Measurements from ENCODE around the gene M1AP. TPM values are rescaled to one million over a fixed set of nuclear protein-coding genes. Genes with fewer than 3 reads are reported as not detected.

The M1AP gene, protein sequence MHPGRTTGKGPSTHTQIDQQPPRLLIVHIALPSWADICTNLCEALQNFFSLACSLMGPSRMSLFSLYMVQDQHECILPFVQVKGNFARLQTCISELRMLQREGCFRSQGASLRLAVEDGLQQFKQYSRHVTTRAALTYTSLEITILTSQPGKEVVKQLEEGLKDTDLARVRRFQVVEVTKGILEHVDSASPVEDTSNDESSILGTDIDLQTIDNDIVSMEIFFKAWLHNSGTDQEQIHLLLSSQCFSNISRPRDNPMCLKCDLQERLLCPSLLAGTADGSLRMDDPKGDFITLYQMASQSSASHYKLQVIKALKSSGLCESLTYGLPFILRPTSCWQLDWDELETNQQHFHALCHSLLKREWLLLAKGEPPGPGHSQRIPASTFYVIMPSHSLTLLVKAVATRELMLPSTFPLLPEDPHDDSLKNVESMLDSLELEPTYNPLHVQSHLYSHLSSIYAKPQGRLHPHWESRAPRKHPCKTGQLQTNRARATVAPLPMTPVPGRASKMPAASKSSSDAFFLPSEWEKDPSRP
- total RNA-seq = 0.31 TPM

DNA sequence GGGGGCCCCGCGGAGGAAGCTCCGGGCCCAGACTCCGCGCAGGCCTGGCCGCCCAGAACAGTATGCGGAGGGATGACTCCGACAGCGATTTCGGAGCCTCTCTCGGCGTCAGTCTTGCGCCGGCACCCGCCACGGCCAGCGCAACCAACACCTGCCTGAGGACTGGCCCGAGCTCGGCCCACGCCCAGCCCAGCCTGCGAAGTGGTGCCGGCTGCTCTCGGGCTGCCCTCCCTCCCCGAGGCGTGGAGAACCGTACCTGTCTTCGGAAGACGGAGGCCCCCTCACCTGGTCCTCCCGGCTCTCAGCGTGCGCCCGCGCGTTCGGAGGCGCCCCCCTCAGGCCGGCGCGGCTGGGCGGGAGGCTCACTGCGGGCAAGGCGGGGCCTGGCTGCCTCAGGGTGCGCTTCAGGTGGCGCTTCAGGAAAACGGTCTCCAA, at the start of gene M1AP:
Gene M1AP, minus strand, starts transcription at position 322 of the 435 bp plus-strand sequence. CDS start 8,055 bp downstream, outside the sequence.
- Histone ChIP-seq H3K4me1 (ENCODE audit: insufficient read depth, low read length) (peaks cover 7% of the 10 kb centered on the region), H3K4me3 (ENCODE audit: low read length) (no peak within 1 kb of the TSS), H3K9me3 (ENCODE audit: low read depth, low read length) (no peaks in the 10 kb centered on the region), H3K27me3 (ENCODE audit: insufficient read depth, low read length) (peaks cover 20% of the 10 kb centered on the region)

DNA sequence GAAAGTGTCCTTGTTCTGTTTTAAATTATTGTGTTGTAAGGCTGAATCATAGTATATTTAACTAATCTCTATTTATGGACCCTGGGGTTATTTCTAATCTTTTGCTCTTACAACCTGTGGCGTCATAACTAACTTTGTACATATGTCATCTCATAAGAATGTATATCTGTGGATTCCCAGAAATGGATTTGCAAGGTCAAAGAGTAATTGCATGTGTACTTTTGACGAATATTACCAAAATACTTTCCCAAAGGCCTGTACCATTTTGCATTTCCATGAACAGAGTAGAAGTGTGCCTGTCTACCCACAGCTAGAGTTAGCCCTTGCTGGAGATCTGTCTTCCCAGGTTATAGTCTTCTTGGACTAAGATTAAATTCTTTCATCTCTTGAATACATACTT, 48.7 kb upstream of the M1AP start:
- Histone ChIP-seq H3K27me3 (ENCODE audit: insufficient read depth, low read length) (no peaks in the 10 kb centered on the region), H3K4me1 (ENCODE audit: insufficient read depth, low read length) (peaks cover 15% of the 10 kb centered on the region), H3K9me3 (ENCODE audit: low read depth, low read length) (no peaks in the 10 kb centered on the region), H3K4me3 (ENCODE audit: low read length) (no peak overlapping the region)

DNA sequence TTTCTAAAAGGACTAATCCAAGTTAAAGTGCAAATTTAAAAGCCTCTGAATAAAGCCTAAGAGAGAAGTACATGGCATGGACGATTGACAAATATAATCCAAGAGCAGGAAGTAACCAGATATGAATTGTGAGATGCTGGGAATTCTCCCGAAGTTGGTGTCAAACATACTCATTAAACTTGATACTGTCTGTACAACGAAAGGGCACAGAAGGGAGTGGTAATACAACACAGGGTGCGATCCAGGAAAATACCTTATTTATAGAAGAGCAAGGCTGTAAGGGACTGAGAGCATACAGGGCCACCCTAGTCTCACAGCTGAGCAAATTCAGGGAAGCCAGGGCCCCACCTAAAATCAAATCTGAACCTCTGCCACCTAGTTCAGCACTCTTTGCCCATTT, 47.5 kb upstream of the M1AP start:
- H3K9me3 ChIP-seq (ENCODE audit: low read depth, low read length) = no peaks in the 10 kb centered on the region
- H3K27me3 ChIP-seq (ENCODE audit: insufficient read depth, low read length) = no peaks in the 10 kb centered on the region
- H3K4me3 ChIP-seq (ENCODE audit: low read length) = no peak overlapping the region
- peaks cover 15% of the 10 kb centered on the region for H3K4me1 ChIP-seq (ENCODE audit: insufficient read depth, low read length)

DNA sequence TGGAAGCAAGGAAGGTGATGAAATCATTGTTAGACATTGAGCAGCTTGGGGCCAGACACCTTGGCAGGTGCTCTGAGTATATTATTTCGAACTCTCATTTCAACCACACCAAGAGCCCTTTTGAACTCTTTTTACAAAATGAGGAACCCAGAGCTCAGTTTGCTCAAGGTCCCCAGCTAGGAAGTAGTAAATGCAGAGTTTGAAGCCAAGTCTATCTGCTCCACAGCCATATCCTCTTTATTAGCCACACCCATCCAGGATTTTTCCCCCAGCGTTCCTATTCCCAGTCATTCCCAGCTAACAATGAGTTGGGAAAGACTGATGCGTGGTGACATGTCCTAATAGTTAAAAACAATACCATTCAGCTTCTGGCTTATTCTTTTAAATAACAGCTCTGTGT, 46.2 kb upstream of the M1AP start:
- Histone ChIP-seq H3K27me3 (ENCODE audit: insufficient read depth, low read length) (peaks cover 2% of the 10 kb centered on the region), H3K9me3 (ENCODE audit: low read depth, low read length) (no peaks in the 10 kb centered on the region), H3K4me3 (ENCODE audit: low read length) (no peak overlapping the region), H3K4me1 (ENCODE audit: insufficient read depth, low read length) (peaks cover 15% of the 10 kb centered on the region)

DNA sequence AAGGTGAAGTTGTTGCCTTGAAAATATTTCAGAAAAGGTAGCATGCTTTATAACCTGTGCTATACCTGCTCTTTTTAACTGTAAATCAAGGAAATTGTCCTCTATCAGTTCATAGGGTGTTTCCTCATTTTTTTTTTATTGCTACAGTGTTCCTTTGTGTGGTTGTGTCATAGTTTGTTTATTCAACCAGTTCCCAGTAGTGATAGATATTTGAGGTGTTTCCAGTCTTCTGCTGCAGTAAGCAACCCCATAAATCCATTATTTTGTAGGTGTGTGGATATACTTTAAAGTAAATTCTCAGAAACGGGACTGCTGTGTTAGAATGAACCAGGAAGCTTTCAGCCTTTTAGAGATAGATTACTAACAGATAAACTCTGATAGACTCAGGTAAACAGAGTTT, 45.5 kb upstream of the M1AP start:
- no peaks in the 10 kb centered on the region for H3K9me3 ChIP-seq (ENCODE audit: low read depth, low read length)
- H3K27me3 ChIP-seq (ENCODE audit: insufficient read depth, low read length) = peaks cover 2% of the 10 kb centered on the region
- no peak overlapping the region for H3K4me3 ChIP-seq (ENCODE audit: low read length)
- H3K4me1 ChIP-seq (ENCODE audit: insufficient read depth, low read length) = peaks cover 15% of the 10 kb centered on the region

DNA sequence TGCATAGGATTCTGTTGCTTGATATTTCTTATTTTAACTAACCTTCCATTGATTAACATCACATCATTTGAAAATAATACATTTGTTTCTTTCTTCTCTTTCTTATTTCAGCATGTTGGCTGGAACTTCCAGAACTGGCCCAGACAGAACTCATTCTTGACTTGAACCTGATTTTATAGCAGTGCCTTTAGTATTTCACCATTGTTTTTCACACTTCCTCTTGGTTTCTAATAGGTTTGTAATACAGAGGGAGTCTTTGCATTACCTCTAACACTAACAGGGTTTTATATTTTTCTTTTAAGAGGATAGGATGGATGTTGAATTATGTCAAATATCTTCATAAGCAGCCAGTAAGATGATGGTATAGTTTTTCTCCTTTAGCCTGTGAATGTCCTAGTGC, 45.1 kb upstream of the M1AP start:
- Histone ChIP-seq H3K4me3 (ENCODE audit: low read length) (no peak overlapping the region), H3K9me3 (ENCODE audit: low read depth, low read length) (no peaks in the 10 kb centered on the region), H3K27me3 (ENCODE audit: insufficient read depth, low read length) (peaks cover 2% of the 10 kb centered on the region), H3K4me1 (ENCODE audit: insufficient read depth, low read length) (peaks cover 15% of the 10 kb centered on the region)

DNA sequence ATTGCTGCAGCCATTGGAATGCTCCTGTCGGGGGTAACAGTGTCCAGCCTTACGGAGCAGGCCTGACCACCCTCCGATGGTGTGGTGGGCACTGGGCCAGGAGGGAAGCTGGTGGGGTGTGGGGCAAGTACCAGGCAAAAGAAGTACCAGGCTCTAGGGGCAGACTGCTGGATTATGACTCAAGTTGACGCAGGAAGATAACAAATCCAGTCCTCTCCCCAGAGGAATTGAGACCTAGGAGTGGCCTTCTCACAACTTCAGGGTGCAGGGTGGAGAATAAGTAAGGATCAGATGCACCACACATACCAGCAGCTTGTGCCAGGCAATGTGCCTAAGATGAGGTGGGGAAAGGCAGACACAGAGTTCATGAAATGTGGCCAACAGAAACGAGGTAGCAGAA, 43.8 kb upstream of the M1AP start:
- Histone ChIP-seq H3K4me1 (ENCODE audit: insufficient read depth, low read length) (peaks cover 15% of the 10 kb centered on the region), H3K9me3 (ENCODE audit: low read depth, low read length) (no peaks in the 10 kb centered on the region), H3K4me3 (ENCODE audit: low read length) (no peak overlapping the region), H3K27me3 (ENCODE audit: insufficient read depth, low read length) (peaks cover 2% of the 10 kb centered on the region)

DNA sequence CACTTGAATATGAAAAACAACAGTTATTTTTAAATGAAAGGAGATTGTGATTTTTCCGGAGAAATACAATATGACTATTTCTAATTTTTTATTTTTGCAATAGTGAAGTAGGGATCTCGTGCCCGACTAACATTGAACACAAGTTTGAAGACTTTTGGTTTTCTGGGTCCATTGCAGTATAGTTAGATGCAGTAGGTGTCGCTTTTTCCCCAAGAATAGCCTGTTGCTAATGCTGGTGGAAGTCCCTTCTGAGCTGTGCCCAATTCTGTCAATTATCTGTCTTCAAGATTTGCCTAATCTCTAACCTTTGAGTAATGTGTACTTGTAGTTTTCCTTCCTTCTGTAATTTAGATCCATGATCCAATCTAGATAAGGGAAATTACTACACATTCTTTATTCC, 42.4 kb upstream of the M1AP start:
- H3K4me3 ChIP-seq (ENCODE audit: low read length) = no peak overlapping the region
- no peaks in the 10 kb centered on the region for H3K9me3 ChIP-seq (ENCODE audit: low read depth, low read length)
- H3K27me3 ChIP-seq (ENCODE audit: insufficient read depth, low read length) = peaks cover 2% of the 10 kb centered on the region
- H3K4me1 ChIP-seq (ENCODE audit: insufficient read depth, low read length) = peaks cover 15% of the 10 kb centered on the region

DNA sequence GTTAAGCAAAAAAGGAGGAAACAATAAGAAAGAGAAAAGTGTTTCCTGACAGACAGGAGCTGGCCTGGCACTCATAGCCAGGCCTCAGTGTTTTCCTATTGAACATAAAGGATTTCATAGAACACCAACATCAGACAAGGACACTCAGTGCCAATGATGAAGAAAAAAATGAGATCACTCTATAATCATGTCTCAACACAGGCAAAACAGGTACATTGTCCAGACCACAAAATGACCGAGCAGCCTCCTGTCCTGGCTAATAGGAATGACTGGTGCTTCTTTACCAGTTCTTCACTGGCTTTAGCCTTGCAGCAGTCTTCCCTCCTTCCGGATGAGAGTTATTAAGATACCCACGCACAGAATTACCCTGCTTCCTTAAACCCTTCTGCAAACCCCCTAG, 41.5 kb upstream of the M1AP start:
- peaks cover 15% of the 10 kb centered on the region for H3K4me1 ChIP-seq (ENCODE audit: insufficient read depth, low read length)
- peaks cover 2% of the 10 kb centered on the region for H3K27me3 ChIP-seq (ENCODE audit: insufficient read depth, low read length)
- H3K9me3 ChIP-seq (ENCODE audit: low read depth, low read length) = no peaks in the 10 kb centered on the region
- H3K4me3 ChIP-seq (ENCODE audit: low read length) = no peak overlapping the region

DNA sequence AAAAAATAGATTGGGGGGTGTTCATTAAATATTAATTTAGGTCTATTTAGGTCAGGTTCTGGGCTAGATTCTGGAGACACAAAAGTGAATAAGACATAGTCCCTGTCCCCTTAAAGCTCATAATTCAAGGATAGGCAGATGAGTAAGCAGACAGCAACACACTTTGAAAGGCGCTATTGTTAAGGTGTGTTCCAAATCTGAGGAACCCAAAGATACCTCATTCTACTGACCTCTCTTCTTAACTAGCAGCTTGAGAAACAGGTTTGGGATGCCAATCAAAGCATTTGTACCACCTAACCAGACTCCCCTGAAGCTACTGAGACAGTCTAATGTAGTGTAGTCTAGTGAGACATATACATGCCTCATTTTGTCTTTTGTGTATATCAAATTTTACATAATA, 40.8 kb upstream of the M1AP start:
- H3K4me3 ChIP-seq (ENCODE audit: low read length) = no peak overlapping the region
- peaks cover 2% of the 10 kb centered on the region for H3K27me3 ChIP-seq (ENCODE audit: insufficient read depth, low read length)
- peaks cover 8% of the 10 kb centered on the region for H3K4me1 ChIP-seq (ENCODE audit: insufficient read depth, low read length)
- no peaks in the 10 kb centered on the region for H3K9me3 ChIP-seq (ENCODE audit: low read depth, low read length)

DNA sequence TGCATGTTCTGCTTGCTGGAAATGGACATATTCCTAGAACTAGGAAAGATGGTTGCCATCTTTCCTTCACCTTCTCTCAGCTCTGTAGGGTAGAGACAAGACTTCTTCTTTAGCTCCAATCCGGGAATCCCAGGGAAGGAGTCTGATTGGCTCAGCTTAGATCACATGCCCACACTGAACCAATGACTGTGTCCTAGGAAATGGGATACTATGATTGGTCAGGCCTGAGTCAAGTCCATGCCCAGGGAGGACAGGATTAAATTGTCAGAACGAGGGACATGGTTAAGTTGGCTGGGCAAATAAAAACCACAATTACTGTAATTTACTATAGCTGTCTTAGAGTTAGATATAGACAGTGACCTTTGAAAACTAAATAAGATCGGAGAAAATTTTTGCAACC, 37.3 kb upstream of the M1AP start:
- H3K9me3 ChIP-seq (ENCODE audit: low read depth, low read length) = no peaks in the 10 kb centered on the region
- H3K4me3 ChIP-seq (ENCODE audit: low read length) = no peak overlapping the region
- H3K27me3 ChIP-seq (ENCODE audit: insufficient read depth, low read length) = peaks cover 2% of the 10 kb centered on the region
- no peaks in the 10 kb centered on the region for H3K4me1 ChIP-seq (ENCODE audit: insufficient read depth, low read length)

DNA sequence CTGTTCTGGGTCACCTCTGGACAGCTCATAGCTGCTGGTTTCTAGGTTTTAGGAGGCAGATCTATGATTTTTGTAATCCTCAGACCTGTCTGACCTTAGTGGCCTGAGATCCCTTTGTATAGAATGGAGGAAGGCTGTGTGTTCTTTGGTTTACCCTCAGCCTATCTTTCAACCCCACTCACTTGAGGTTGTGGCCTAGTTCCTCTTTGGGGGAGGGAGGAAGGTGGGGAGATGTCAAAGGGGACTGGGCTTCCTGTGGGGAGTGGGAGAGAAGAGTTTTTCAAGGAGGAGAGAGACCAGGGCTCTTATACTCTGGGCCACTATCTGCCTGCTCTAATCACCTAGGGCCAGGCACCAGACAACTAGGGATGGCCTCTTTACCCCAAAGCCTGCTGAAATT, 34.4 kb upstream of the M1AP start:
- Histone ChIP-seq H3K4me1 (ENCODE audit: insufficient read depth, low read length) (no peaks in the 10 kb centered on the region), H3K9me3 (ENCODE audit: low read depth, low read length) (no peaks in the 10 kb centered on the region), H3K4me3 (ENCODE audit: low read length) (no peak overlapping the region), H3K27me3 (ENCODE audit: insufficient read depth, low read length) (no peaks in the 10 kb centered on the region)

DNA sequence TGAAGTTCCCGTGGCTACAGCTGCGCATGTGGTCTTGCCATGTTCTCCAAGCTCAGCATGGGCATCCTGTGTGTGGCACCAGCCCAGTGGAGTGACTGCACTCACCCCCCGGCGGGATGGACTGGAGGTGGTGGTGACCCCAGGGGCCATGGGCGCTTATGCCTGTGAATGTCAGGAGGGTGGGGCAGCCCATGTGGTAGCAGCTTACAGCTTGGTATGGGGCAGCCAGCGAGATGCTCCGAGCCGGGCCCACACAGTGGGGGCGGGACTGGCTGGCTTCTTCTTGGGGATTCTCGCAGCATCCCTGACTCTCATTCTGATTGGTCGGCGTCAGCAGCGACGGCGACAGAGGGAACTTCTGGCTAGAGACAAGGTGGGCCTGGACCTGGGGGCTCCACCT, 31.5 kb upstream of the M1AP start:
- Histone ChIP-seq H3K27me3 (ENCODE audit: insufficient read depth, low read length) (no peaks in the 10 kb centered on the region), H3K9me3 (ENCODE audit: low read depth, low read length) (no peaks in the 10 kb centered on the region), H3K4me1 (ENCODE audit: insufficient read depth, low read length) (no peaks in the 10 kb centered on the region), H3K4me3 (ENCODE audit: low read length) (no peak overlapping the region)

DNA sequence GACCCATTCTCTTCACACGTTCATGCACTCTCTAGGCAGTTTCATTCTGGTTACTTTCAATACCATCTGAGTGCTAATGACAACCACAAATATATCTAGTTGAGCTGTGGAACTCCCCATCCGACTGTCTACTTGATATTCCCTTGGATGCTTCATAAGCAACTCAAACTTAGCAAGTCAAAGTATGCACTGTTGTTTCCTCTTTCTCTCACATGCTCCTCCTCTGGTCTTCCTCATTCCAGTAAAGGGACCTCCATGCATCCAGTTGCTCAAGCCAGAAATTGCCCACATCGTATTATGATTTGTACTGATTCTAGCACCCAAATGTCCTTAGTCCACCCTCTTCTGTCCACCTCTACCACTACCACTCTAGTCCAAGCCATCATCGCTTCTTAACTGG, 28.2 kb upstream of the M1AP start:
- H3K9me3 ChIP-seq (ENCODE audit: low read depth, low read length) = no peaks in the 10 kb centered on the region
- H3K4me1 ChIP-seq (ENCODE audit: insufficient read depth, low read length) = no peaks in the 10 kb centered on the region
- no peaks in the 10 kb centered on the region for H3K27me3 ChIP-seq (ENCODE audit: insufficient read depth, low read length)
- no peak overlapping the region for H3K4me3 ChIP-seq (ENCODE audit: low read length)

DNA sequence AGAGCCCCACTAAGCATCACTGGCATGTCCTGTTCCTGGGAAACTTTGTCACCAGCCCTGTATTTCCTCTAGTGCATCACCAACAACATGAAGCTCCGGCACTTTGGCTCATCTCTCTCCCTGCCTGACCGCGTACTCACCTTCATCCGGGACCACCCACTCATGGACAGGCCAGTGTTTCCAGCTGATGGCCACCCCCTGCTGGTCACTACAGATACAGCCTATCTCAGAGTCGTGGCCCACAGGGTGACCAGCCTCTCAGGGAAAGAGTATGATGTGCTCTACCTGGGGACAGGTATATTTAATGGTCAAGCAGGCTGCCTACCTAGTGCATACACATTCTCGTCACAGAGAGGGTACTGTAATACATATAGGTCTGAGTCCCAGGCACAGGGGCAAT, 27.0 kb upstream of the M1AP start:
- Histone ChIP-seq H3K27me3 (ENCODE audit: insufficient read depth, low read length) (no peaks in the 10 kb centered on the region), H3K4me3 (ENCODE audit: low read length) (no peak overlapping the region), H3K9me3 (ENCODE audit: low read depth, low read length) (no peaks in the 10 kb centered on the region), H3K4me1 (ENCODE audit: insufficient read depth, low read length) (no peaks in the 10 kb centered on the region)

Data from mononuclear cell (primary cell).